K562 (cell line): ENCODE results near the gene CD46. TPM values are rescaled to one million over a fixed set of nuclear protein-coding genes. Genes with fewer than 3 reads are reported as not detected.
A peak's percentile ranks its signal among the peaks of the same experiment; 100 is the strongest.

Source experiments
- ESRRA ChIP-seq: fragments of 450-650 bp; IDR thresholded peaks from 2 replicates; pipeline ENCODE4 v1.6.1; 2014; ENCODE audit warnings: low read depth, mild to moderate bottlenecking, moderate library complexity, borderline replicate concordance
- HDGF ChIP-seq: fragments of 450-650 bp; IDR thresholded peaks from 2 replicates; pipeline ENCODE4 v1.6.1; 2016
- JUND ChIP-seq, 2 experiments: IDR thresholded peaks; 2 replicates in 1 of 2; 3 replicates in 1 of 2; pipeline ENCODE4 v1.6.1; 2011; ENCODE audit warnings: borderline replicate concordance in 2 of 2, low read depth in 2 of 2, low read length in 2 of 2, improper control_type of control experiment in 1 of 2, missing biosample characterization in 1 of 2, missing genetic modification characterization in 1 of 2, missing genetic modification reagents in 1 of 2
- LCOR ChIP-seq: sonication (generic); formaldehyde crosslinking; IDR thresholded peaks from 2 replicates; pipeline ENCODE4 v1.8.0; 2022; ENCODE audit warnings: mild to moderate bottlenecking, missing genetic modification reagents
- MEIS2 ChIP-seq: fragments of 450-650 bp; IDR thresholded peaks from 2 replicates; pipeline ENCODE4 v1.6.1; 2014; ENCODE audit warnings: mild to moderate bottlenecking; ENCODE audit not compliant: partially characterized antibody
- RUNX1 ChIP-seq: sonication (generic); IDR thresholded peaks from 2 replicates; pipeline ENCODE4 v1.6.1; 2016; ENCODE audit warnings: antibody characterized with exemption, low read depth
- SRF ChIP-seq, 2 experiments: fragments of 250-450, 450-650 bp in 1 of 2; sonication (Bioruptor Pico) in 1 of 2; sonication (generic) in 1 of 2; formaldehyde crosslinking; IDR thresholded peaks; 2 replicates each; pipeline versions ENCODE4 v1.5.0 to v1.5.1; 2020 to 2022; ENCODE audit warnings: mild to moderate bottlenecking in 1 of 2, missing genetic modification reagents in 1 of 2
- TCF3 ChIP-seq: sonication (generic); formaldehyde crosslinking; IDR thresholded peaks from 2 replicates; pipeline ENCODE4 v1.4.0; 2020; ENCODE audit warnings: mild to moderate bottlenecking, missing genetic modification reagents
- TEAD4 ChIP-seq, 2 experiments: sonication (generic) in 1 of 2; formaldehyde crosslinking in 1 of 2; IDR thresholded peaks; 2 replicates each; pipeline versions ENCODE4 v1.6.1 to v1.8.0; 2012 to 2022; ENCODE audit warnings: borderline replicate concordance in 1 of 2, inconsistent platforms in 1 of 2, low read length in 1 of 2, mild to moderate bottlenecking in 1 of 2, missing genetic modification reagents in 1 of 2
- ZNF655 ChIP-seq: fragments of 250-450 bp; sonication (Bioruptor Pico); IDR thresholded peaks from 2 replicates; pipeline ENCODE4 v1.5.0; 2021
- ZZZ3 ChIP-seq: fragments of 450-650 bp; IDR thresholded peaks from 2 replicates; pipeline ENCODE4 v1.6.1; 2016; ENCODE audit warnings: antibody characterized with exemption, mild to moderate bottlenecking, moderate library complexity
- polyA plus RNA-seq, 8 experiments: library from polyadenylated mRNA; depleted of rRNA in 4 of 8; stranded (reverse) in 5 of 8; unstranded in 3 of 8; fragments of >200 nt; fragmentation: Nextera tagmentation in 2 of 8; fragmentation: Illumina TruSeq in 1 of 8; extraction: Ambion mirVana in 2 of 8; extraction: Trizol in 1 of 8; gene quantifications; 2 replicates each; pipeline versions ENCODE4 v1.2.1 to v1.2.3, GENCODE V29; 2011 to 2014; ENCODE audit warnings: inconsistent platforms in 1 of 8, missing spikeins in 1 of 8
- total RNA-seq, 7 experiments: library from RNA; depleted of rRNA in 6 of 7; stranded (reverse); fragments of >200 nt in 6 of 7; fragmentation: Illumina TruSeq in 2 of 7; extraction: Trizol in 2 of 7; gene quantifications; 2 replicates each; pipeline versions ENCODE4 v1.2.1 to v1.2.3, GENCODE V29; 2011 to 2021; ENCODE audit warnings: low replicate concordance in 1 of 7
- TF ChIP-seq, protein P1 (sequence below): fragments of 450-650 bp; IDR thresholded peaks from 2 replicates; pipeline ENCODE4 v1.6.1; 2016; ENCODE audit warnings: low read depth
- TF ChIP-seq, protein P2 (sequence below): IDR thresholded peaks from 2 replicates; pipeline ENCODE4 v1.6.1; 2011; ENCODE audit warnings: borderline replicate concordance, low read depth, mild to moderate bottlenecking, moderate library complexity, low read length; ENCODE audit not compliant: insufficient read depth, poor library complexity, severe bottlenecking
- TF ChIP-seq, protein P3 (sequence below): sonication (generic); formaldehyde crosslinking; IDR thresholded peaks from 2 replicates; pipeline ENCODE4 v1.8.1; 2022; ENCODE audit warnings: missing genetic modification reagents

CD46 gene
- total and polyA plus RNA-seq, 9 of the 15 experiments (the other 6 are each of a cell fraction or from before 2014, with no cell fraction given), result 87.9 to 374 (median 156) TPM

GRCh38 chr1:207815913-207816291 is 64.0 kb downstream of the CD46 start (continued):
- TF ChIP-seq, protein P1, sequence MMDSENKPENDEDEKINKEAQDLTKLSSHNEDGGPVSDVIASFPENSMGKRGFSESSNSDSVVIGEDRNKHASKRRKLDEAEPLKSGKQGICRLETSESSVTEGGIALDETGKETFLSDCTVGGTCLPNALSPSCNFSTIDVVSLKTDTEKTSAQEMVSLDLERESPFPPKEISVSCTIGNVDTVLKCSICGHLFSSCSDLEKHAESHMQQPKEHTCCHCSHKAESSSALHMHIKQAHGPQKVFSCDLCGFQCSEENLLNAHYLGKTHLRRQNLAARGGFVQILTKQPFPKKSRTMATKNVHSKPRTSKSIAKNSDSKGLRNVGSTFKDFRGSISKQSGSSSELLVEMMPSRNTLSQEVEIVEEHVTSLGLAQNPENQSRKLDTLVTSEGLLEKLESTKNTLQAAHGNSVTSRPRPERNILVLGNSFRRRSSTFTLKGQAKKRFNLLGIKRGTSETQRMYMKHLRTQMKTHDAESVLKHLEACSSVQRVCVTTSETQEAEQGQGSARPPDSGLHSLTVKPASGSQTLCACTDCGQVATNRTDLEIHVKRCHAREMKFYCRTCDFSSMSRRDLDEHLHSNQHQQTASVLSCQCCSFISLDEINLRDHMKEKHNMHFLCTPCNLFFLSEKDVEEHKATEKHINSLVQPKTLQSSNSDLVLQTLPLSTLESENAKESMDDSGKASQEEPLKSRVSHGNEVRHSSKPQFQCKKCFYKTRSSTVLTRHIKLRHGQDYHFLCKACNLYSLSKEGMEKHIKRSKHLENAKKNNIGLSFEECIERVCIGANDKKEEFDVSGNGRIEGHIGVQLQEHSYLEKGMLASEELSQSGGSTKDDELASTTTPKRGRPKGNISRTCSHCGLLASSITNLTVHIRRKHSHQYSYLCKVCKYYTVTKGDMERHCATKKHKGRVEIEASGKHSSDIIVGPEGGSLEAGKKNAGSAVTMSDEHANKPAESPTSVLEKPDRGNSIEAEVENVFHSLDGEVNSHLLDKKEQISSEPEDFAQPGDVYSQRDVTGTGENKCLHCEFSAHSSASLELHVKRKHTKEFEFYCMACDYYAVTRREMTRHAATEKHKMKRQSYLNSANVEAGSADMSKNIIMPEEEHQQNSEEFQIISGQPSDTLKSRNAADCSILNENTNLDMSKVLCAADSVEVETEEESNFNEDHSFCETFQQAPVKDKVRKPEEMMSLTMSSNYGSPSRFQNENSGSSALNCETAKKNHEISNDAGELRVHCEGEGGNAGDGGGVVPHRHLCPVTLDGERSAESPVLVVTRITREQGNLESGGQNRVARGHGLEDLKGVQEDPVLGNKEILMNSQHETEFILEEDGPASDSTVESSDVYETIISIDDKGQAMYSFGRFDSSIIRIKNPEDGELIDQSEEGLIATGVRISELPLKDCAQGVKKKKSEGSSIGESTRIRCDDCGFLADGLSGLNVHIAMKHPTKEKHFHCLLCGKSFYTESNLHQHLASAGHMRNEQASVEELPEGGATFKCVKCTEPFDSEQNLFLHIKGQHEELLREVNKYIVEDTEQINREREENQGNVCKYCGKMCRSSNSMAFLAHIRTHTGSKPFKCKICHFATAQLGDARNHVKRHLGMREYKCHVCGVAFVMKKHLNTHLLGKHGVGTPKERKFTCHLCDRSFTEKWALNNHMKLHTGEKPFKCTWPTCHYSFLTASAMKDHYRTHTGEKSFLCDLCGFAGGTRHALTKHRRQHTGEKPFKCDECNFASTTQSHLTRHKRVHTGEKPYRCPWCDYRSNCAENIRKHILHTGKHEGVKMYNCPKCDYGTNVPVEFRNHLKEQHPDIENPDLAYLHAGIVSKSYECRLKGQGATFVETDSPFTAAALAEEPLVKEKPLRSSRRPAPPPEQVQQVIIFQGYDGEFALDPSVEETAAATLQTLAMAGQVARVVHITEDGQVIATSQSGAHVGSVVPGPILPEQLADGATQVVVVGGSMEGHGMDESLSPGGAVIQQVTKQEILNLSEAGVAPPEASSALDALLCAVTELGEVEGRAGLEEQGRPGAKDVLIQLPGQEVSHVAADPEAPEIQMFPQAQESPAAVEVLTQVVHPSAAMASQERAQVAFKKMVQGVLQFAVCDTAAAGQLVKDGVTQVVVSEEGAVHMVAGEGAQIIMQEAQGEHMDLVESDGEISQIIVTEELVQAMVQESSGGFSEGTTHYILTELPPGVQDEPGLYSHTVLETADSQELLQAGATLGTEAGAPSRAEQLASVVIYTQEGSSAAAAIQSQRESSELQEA, result no peak
- 0 out of 2 replicates have a peak, but pooled peaks have one; percentile 73 for TF ChIP-seq RUNX1
- no peak for TF ChIP-seq HDGF
- TF ChIP-seq SRF (CRISPR knock-in tag; IDR thresholded peaks at IDR 0.05), result 0 out of 4 replicates have a peak, but pooled peaks of 1 of the 2 experiments have one; percentile 18
- TF ChIP-seq JUND (IDR thresholded peaks at IDR 0.05; ENCODE audit: borderline replicate concordance, low read depth, low read length), result peak; percentile 73; the same call in 1 of the 2 replicates
- peak; percentile 52; the same call in 1 of the 3 replicates for TF ChIP-seq JUND (tag; IDR thresholded peaks at IDR 0.05; ENCODE audit: borderline replicate concordance, low read depth, low read length)
- TF ChIP-seq ZZZ3, result no peak
- no peak for TF ChIP-seq ZNF655 (CRISPR knock-in tag)
- TF ChIP-seq MEIS2, result peak; percentile 93
- peak; percentile 24; the same call in 1 of the 2 replicates for TF ChIP-seq TCF3 (CRISPR knock-in tag)
- TF ChIP-seq, protein P2, sequence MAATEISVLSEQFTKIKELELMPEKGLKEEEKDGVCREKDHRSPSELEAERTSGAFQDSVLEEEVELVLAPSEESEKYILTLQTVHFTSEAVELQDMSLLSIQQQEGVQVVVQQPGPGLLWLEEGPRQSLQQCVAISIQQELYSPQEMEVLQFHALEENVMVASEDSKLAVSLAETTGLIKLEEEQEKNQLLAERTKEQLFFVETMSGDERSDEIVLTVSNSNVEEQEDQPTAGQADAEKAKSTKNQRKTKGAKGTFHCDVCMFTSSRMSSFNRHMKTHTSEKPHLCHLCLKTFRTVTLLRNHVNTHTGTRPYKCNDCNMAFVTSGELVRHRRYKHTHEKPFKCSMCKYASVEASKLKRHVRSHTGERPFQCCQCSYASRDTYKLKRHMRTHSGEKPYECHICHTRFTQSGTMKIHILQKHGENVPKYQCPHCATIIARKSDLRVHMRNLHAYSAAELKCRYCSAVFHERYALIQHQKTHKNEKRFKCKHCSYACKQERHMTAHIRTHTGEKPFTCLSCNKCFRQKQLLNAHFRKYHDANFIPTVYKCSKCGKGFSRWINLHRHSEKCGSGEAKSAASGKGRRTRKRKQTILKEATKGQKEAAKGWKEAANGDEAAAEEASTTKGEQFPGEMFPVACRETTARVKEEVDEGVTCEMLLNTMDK, result no peak
- TF ChIP-seq, protein P3, sequence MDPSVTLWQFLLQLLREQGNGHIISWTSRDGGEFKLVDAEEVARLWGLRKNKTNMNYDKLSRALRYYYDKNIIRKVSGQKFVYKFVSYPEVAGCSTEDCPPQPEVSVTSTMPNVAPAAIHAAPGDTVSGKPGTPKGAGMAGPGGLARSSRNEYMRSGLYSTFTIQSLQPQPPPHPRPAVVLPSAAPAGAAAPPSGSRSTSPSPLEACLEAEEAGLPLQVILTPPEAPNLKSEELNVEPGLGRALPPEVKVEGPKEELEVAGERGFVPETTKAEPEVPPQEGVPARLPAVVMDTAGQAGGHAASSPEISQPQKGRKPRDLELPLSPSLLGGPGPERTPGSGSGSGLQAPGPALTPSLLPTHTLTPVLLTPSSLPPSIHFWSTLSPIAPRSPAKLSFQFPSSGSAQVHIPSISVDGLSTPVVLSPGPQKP, result no peak
- TF ChIP-seq TEAD4 (IDR thresholded peaks at IDR 0.05; ENCODE audit: low read length), result peak; percentile 15; the same call in 1 of the 2 replicates
- no peak for TF ChIP-seq TEAD4 (CRISPR knock-in tag; IDR thresholded peaks at IDR 0.05; ENCODE audit: borderline replicate concordance)
- peak; percentile 46; the same call in 1 of the 2 replicates for TF ChIP-seq ESRRA
- TF ChIP-seq LCOR (CRISPR knock-in tag), result peak; percentile 89; the same call in 1 of the 2 replicates
